Epithelial cell of esophagus (primary cell): ENCODE results near the gene ZNF891.

Experiments
- DNase-seq: peaks from one replicate; pipeline ENCODE4 v3.0.0; 2010; ENCODE audit warnings: low read depth
- H3K4me3 ChIP-seq: 2 replicates; pipeline ENCODE4 v1.5.1; 2011; ENCODE audit warnings: mild to moderate bottlenecking, low read length, control low read depth
- TF ChIP-seq, protein P1 (sequence below): IDR thresholded peaks from 2 replicates; pipeline ENCODE4 v1.5.1; 2011; ENCODE audit warnings: low read depth, mild to moderate bottlenecking, low read length, control low read depth, inconsistent platforms; ENCODE audit not compliant: insufficient read depth; ENCODE audit errors: missing control alignments

Gene ZNF891

DNA sequence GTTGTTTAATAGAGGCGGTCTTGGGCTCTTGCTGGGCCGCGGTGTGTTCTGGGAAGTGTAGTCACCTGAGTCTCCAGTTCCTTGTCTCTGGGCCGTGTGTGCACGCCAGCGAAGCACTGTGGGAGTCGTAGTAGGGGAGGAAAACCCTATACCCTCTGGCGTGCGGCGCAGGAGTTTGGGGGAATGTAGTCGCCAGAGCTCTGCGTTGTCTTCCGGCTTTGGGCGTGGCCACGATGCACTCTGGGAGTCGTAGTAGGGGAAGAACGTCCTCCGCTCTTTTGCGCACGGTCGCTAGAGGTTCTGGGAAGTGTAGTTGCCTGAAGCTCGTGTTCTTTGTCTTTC, 50.1 kb downstream of the ZNF891 start:
- TF ChIP-seq, protein P1, sequence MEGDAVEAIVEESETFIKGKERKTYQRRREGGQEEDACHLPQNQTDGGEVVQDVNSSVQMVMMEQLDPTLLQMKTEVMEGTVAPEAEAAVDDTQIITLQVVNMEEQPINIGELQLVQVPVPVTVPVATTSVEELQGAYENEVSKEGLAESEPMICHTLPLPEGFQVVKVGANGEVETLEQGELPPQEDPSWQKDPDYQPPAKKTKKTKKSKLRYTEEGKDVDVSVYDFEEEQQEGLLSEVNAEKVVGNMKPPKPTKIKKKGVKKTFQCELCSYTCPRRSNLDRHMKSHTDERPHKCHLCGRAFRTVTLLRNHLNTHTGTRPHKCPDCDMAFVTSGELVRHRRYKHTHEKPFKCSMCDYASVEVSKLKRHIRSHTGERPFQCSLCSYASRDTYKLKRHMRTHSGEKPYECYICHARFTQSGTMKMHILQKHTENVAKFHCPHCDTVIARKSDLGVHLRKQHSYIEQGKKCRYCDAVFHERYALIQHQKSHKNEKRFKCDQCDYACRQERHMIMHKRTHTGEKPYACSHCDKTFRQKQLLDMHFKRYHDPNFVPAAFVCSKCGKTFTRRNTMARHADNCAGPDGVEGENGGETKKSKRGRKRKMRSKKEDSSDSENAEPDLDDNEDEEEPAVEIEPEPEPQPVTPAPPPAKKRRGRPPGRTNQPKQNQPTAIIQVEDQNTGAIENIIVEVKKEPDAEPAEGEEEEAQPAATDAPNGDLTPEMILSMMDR: no peak
- peak; percentile 100 for DNase-seq
- peak overlapping the region; percentile 88 for H3K4me3 ChIP-seq

DNA sequence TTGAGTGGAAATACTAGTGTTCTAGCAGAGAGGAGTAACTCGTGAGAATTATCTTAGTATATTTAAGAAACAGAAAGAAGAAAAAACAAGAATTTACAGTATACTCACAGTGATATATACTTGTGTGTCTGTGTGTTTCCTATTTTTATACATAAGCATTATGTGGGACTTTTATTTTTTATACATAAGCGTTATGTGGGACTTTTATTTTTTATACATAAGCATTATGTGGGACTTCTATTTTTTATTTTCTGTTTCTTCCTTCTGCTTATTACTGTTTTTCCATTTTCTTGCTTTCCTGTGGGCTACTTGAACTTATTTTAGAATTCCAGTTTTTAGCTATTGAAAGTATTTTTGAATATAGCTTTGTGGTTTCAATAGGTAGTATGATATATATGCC, 56.2 kb downstream of the ZNF891 start:
- no peak for DNase-seq
- H3K4me3 ChIP-seq: no peak overlapping the region
- TF ChIP-seq, protein P1: no peak

DNA sequence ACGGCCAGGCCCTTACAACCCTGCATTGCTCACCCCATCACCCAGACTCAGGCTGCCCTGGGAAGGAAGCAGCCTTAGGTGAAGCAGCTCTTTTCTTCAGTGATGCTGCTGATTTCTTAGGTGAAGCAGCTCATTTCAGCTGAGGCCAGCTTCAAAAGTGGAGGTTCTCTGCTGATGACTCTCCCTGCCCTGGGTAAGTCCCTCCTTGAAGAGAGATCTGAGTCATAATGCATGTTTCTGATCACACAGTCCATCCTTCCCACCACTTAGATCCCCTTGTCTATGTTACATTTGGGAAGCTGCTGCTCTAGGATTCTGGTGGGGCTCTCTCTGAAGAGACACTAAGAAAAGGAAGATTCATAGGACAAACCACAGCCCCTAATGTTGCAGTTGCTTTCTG, 66.5 kb downstream of the ZNF891 start:
- no peak for DNase-seq
- no peak overlapping the region for H3K4me3 ChIP-seq
- TF ChIP-seq, protein P1: no peak

DNA sequence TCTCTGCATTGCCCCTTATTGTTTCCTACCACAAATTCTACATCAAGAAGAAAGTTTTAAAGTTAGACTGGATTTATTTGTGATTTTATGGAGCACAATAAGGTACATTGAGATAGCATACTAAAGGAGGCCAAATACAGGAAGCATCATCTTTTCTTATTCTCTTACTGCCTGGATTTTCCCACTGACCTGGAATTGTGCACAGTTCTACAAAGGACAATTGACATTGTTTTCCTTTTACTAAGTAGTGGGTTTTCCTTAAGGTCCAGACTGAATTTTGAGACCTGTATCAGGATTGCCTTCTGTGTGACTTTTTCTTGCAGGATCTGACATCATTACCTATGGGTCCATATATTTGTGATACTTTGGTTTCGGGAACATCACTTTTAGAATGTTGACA, 68.1 kb downstream of the ZNF891 start:
- no peak for DNase-seq
- TF ChIP-seq, protein P1: no peak
- no peak overlapping the region for H3K4me3 ChIP-seq

DNA sequence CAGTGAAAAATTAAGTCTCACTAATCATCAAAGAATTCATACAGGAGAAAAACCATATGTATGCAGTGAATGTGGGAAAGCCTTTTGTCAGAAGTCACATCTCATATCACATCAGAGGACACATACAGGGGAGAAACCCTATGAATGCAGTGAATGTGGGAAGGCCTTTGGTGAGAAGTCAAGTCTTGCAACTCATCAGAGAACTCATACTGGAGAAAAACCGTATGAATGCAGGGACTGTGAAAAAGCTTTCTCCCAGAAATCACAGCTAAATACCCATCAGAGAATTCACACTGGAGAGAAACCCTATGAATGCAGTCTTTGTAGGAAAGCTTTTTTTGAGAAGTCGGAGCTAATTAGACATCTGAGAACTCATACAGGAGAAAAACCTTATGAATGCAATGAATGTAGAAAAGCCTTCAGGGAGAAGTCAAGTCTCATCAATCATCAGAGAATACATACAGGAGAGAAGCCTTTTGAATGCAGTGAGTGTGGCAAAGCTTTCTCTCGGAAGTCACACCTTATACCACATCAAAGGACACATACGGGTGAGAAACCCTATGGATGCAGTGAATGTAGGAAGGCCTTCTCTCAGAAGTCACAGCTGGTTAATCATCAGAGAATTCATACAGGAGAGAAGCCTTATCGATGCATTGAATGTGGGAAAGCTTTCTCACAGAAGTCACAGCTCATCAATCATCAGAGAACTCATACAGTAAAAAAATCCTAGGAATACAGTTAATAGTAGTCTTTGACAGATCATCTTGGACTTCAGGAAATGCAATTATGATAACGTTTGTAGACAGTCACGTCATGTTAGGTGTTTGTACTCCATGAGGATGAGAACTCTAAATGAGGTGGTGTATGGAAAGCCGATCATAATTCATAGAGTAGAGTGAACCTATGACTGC, 71.6 kb downstream of the ZNF891 start:
- H3K4me3 ChIP-seq: no peak overlapping the region
- no peak for DNase-seq
- TF ChIP-seq, protein P1: no peak

DNA sequence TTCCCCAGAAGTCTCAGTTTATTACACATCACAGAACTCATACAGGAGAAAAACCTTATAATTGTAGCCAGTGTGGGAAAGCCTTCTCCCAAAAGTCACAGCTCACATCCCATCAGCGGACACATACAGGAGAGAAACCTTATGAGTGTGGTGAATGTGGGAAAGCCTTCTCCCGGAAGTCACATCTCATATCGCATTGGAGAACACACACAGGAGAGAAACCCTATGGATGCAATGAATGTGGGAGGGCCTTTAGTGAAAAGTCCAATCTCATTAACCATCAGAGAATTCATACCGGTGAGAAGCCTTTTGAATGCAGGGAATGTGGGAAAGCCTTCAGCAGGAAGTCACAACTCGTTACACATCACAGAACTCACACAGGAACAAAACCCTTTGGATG, 72.6 kb downstream of the ZNF891 start:
- TF ChIP-seq, protein P1: no peak
- no peak for DNase-seq
- no peak overlapping the region for H3K4me3 ChIP-seq
